Gastrocnemius medialis (tissue), 4 donors: ENCODE measurements around the gene NETO2. TPM values are rescaled to one million over a fixed set of nuclear protein-coding genes. Genes with fewer than 3 reads are reported as not detected.
"Not testable (repeated sequence)": the region's sequence is repeated elsewhere in the genome, so short reads cannot be mapped to it uniquely, and the experiment has no call there.

Experiments used
- ATAC-seq, 2 donors: fragments of 150-250 bp; one replicate each; pipeline ENCODE4 v1.9.1; 2016
- DNase-seq, 2 donors: peaks; one replicate each; pipeline ENCODE4 v3.0.0-alpha.2; 2019
- H3K27ac ChIP-seq, 4 donors: fragments of 200-600 bp; sonication (generic); 1 replicate in 1 of 4; 2 replicates in 3 of 4; pipeline ENCODE4 v1.5.1; 2016 to 2018; ENCODE audit warnings: mild to moderate bottlenecking in 2 of 4, moderate library complexity in 1 of 4
- H3K27me3 ChIP-seq, 3 donors: fragments of 200-600 bp; sonication (generic) in 2 of 3; 1 replicate in 1 of 3; 2 replicates in 2 of 3; pipeline versions ENCODE4 v1.5.1 to v1.6.0; 2016 to 2019; ENCODE audit warnings: mild to moderate bottlenecking in 1 of 3, moderate library complexity in 1 of 3
- H3K36me3 ChIP-seq, 2 donors: fragments of 200-600 bp; sonication (generic) in 1 of 2; one replicate each; pipeline ENCODE4 v1.5.1; 2017 to 2018
- H3K4me1 ChIP-seq, 2 donors: fragments of 200-600 bp; sonication (generic) in 1 of 2; one replicate each; pipeline ENCODE4 v1.5.1; 2016 to 2017; ENCODE audit warnings: mild to moderate bottlenecking in 2 of 2
- H3K4me3 ChIP-seq, 4 donors: fragments of 200-600 bp; sonication (generic) in 3 of 4; 1 replicate in 1 of 4; 2 replicates in 3 of 4; pipeline ENCODE4 v1.5.1; 2016 to 2019; ENCODE audit warnings: mild to moderate bottlenecking in 2 of 4
- H3K9me3 ChIP-seq, 3 donors: fragments of 200-600 bp; sonication (generic) in 2 of 3; 1 replicate in 1 of 3; 2 replicates in 2 of 3; pipeline ENCODE4 v1.5.1; 2016 to 2019
- CTCF ChIP-seq, 5 experiments: fragments of 450-650 bp in 3 of 5; fragments of 200-600 bp in 2 of 5; sonication (generic) in 2 of 5; IDR thresholded peaks in 4 of 5; conservative IDR thresholded peaks in 1 of 5; 1 replicate in 4 of 5; 2 replicates in 1 of 5; pipeline ENCODE4 v1.5.1; 2016 to 2019; ENCODE audit warnings: antibody characterized with exemption in 5 of 5, mild to moderate bottlenecking in 3 of 5, moderate library complexity in 3 of 5
- POLR2A ChIP-seq, 2 donors: fragments of 450-650 bp; IDR thresholded peaks; one replicate each; pipeline ENCODE4 v1.6.1; 2017; ENCODE audit warnings: antibody characterized with exemption in 2 of 2, mild to moderate bottlenecking in 2 of 2, moderate library complexity in 2 of 2
- in situ Hi-C, 4 donors: fragments of 200-750 bp; cut with MboI; loops; one replicate each; pipeline versions ENCODE4 v1.15.0 to v1.8.0; 2017; ENCODE audit warnings: low sequenced_read_pairs in 4 of 4
- intact Hi-C: fragments of 100-400 bp; cut with DNase I; formaldehyde crosslinking; loops from one replicate; pipeline ENCODE4 v1.15.1; 2023; ENCODE audit warnings: low total_unique reads
- total RNA-seq, 4 donors: library from RNA; depleted of rRNA; stranded (reverse); fragments of >200 nt; gene quantifications; one replicate each; pipeline versions ENCODE4 v1.1.0 to v1.2.3, GENCODE V29; 2016

Gene NETO2
- total RNA-seq, 4 donors from 2014 or later: 0.31 to 5.9 (median 2.6) TPM

GRCh38 chr16:47142486-47142820 lies 1.3 kb downstream of the NETO2 start:
- intact Hi-C loops: loop anchor here (2.0 to 5.0 kb wide), 5 partner anchors 105 to 1022 kb away; partner anchors contain the start of genes ITFG1 and PHKB
- no peaks in the 10 kb centered on the region for H3K27me3 ChIP-seq
- no peak for ATAC-seq
- no peaks in the 10 kb centered on the region for H3K36me3 ChIP-seq
- H3K4me3 ChIP-seq: peak overlapping the region; percentile 55 to 78 (median 64)
- no peaks in the 10 kb centered on the region for H3K4me1 ChIP-seq
- DNase-seq: no peak
- no peaks in the 10 kb centered on the region for H3K9me3 ChIP-seq
- in situ Hi-C loops: loop anchor here in 2 of 4 donors (10.0 to 25.0 kb wide), 2 partner anchors 1020 to 1022 kb away; partner anchors contain the start of gene ABCC12 (in 1 of the 2)
- TF ChIP-seq POLR2A (IDR thresholded peaks at IDR 0.05) (no peak), CTCF (IDR thresholded peaks at IDR 0.05 in 4 of 5, conservative IDR thresholded peaks at IDR 0.05 in 1 of 5) (no peak)
- H3K27ac ChIP-seq: peak overlapping the region in 3 of 4 donors; percentile 57 to 64 (median 63)

- peak overlapping the region; percentile 55 to 78 (median 64) for H3K4me3 ChIP-seq
- TF ChIP-seq POLR2A (IDR thresholded peaks at IDR 0.05): no peak
- peak; percentile 65 to 95 (median 76) for TF ChIP-seq CTCF (IDR thresholded peaks at IDR 0.05 in 4 of 5, conservative IDR thresholded peaks at IDR 0.05 in 1 of 5)
- in situ Hi-C loops (loop anchor here in 2 of 4 donors (10.0 to 25.0 kb wide), 2 partner anchors 1020 to 1023 kb away; partner anchors contain the start of gene ABCC12 (in 1 of the 2)), intact Hi-C loops (loop anchor here (2.0 to 5.0 kb wide), 5 partner anchors 105 to 1023 kb away; partner anchors contain the start of genes ITFG1 and PHKB)
- peak; percentile 56 to 67 for DNase-seq
- no peaks in the 10 kb centered on the region for H3K27me3 ChIP-seq
- peak; percentile 79 to 82 for ATAC-seq
- no peaks in the 10 kb centered on the region for H3K36me3 ChIP-seq
- H3K9me3 ChIP-seq: no peaks in the 10 kb centered on the region
- no peaks in the 10 kb centered on the region for H3K4me1 ChIP-seq
- peak overlapping the region in 1 of 4 donors; percentile 57 for H3K27ac ChIP-seq
These were observed 1.8 kb downstream of the NETO2 start for GRCh38 chr16:47141773-47142485.

GRCh38 chr16:47140686-47141085 lies 3.1 kb downstream of the NETO2 start:
- Histone ChIP-seq H3K4me1 (no peaks in the 10 kb centered on the region), H3K27ac (no peak overlapping the region), H3K27me3 (no peaks in the 10 kb centered on the region), H3K9me3 (no peaks in the 10 kb centered on the region), H3K36me3 (no peaks in the 10 kb centered on the region), H3K4me3 (no peak overlapping the region)
- DNase-seq (no peak), ATAC-seq (no peak)
- TF ChIP-seq CTCF (IDR thresholded peaks at IDR 0.05 in 4 of 5, conservative IDR thresholded peaks at IDR 0.05 in 1 of 5) (no peak), POLR2A (IDR thresholded peaks at IDR 0.05) (no peak)
- in situ Hi-C loops: loop anchor here in 2 of 4 donors (10.0 to 25.0 kb wide), 2 partner anchors 1022 to 1024 kb away; partner anchors contain the start of gene ABCC12 (in 1 of the 2)
- intact Hi-C loops: loop anchor here (5.0 kb wide), 3 partner anchors 103 to 912 kb away; partner anchors contain the start of genes ITFG1 and PHKB

GRCh38 chr16:47139561-47140185 lies 4.1 kb downstream of the NETO2 start:
- Histone ChIP-seq H3K27me3 (no peaks in the 10 kb centered on the region), H3K27ac (no peak overlapping the region), H3K4me1 (no peaks in the 10 kb centered on the region), H3K9me3 (no peaks in the 10 kb centered on the region), H3K4me3 (no peak overlapping the region), H3K36me3 (no peaks in the 10 kb centered on the region)
- no peak for ATAC-seq
- DNase-seq: no peak
- TF ChIP-seq POLR2A (IDR thresholded peaks at IDR 0.05) (no peak), CTCF (IDR thresholded peaks at IDR 0.05 in 4 of 5, conservative IDR thresholded peaks at IDR 0.05 in 1 of 5) (no peak)
- in situ Hi-C loops (loop anchor here (10.0 to 25.0 kb wide), 3 partner anchors 1015 to 1025 kb away; partner anchors contain the start of gene ABCC12 (in 2 of the 4)), intact Hi-C loops (loop anchor here (5.0 kb wide), 3 partner anchors 102 to 913 kb away; partner anchors contain the start of genes ITFG1 and PHKB)

- intact Hi-C loops: not testable (repeated sequence)
These were observed 5.8 kb downstream of the NETO2 start for GRCh38 chr16:47137925-47138324.

More at GRCh38 chr16:47137925-47138324, 5.8 kb downstream of the NETO2 start:
- not testable (repeated sequence) for H3K9me3 ChIP-seq, H3K27me3 ChIP-seq, H3K36me3 ChIP-seq, H3K4me1 ChIP-seq, ATAC-seq, H3K4me3 ChIP-seq, H3K27ac ChIP-seq, DNase-seq
- in situ Hi-C loops: loop anchor here in 3 of 4 donors (10.0 to 25.0 kb wide), 3 partner anchors 1017 to 1027 kb away; partner anchors contain the start of gene ABCC12 (in 2 of the 3)
